ENCODE results near the gene ICOS. TPM values are rescaled to one million over a fixed set of nuclear protein-coding genes. Genes with fewer than 3 reads are reported as not detected.
"Not testable (repeated sequence)": the region's sequence is repeated elsewhere in the genome, so short reads cannot be mapped to it uniquely, and the experiment has no call there.

The ICOS gene
- total RNA-seq, 1 donor from 2014 or later = not detected

GRCh38 chr2:203959672-203960071 lies 23.1 kb downstream of the ICOS start:
- no peak for DNase-seq (ENCODE audit: low spot score)
- intact Hi-C loops (cut with DNase I) = no loop called here

DNA sequence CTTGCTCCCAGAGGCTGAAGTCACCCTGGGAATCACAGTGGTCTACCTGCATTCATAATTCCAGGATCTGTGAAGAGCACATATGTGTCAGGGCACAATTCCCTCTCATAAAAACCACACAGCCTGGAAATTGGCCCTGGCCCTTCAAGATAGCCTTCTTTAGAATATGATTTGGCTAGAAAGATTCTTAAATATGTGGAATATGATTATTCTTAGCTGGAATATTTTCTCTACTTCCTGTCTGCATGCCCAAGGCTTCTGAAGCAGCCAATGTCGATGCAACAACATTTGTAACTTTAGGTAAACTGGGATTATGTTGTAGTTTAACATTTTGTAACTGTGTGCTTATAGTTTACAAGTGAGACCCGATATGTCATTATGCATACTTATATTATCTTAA lies 24.2 kb downstream of the ICOS start:
- no peak for DNase-seq (ENCODE audit: low spot score)
- intact Hi-C loops (cut with DNase I) = no loop called here

DNA sequence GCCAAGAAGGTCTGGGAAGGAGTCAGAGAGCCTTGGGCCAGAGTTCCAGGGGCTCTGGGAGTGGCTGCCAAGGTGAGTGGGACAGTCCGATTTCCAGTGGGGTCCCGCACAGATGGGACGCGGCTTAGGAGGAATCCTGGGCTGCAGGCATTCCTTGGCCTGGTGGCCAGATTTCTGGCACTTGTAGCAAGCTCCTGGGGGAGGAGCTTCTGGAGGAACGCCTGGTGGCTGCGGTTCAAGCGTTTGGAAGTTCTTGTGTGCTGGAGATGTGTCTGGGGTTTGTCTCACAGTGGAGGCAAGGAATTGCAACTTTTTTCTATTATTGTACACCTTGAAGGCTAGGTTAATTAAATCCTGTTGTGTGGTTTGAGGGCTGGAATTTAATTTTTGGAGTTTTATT lies 28.6 kb downstream of the ICOS start:
- intact Hi-C loops (cut with DNase I); DNase-seq (ENCODE audit: low spot score): not testable (repeated sequence)

DNA sequence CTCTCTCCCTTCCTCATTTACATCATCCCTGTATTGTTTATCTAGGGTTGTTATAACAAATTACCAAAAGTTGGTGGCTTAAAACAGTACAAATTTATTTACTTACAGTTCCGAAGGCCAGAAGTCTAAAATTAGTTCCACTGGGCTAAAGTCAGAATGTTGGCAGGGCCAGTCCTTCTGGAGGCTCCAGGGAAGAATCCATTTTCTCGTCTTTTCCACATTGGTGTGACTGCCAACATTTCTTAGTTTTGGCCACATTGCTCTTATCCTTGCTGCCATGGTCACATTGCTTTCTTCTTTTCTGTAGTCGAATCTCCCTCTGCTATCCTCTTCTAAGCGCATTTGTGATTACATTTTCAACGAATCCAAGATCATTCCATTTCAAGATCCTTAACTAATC lies 34.7 kb downstream of the ICOS start:
- no peak for DNase-seq (ENCODE audit: low spot score)
- intact Hi-C loops (cut with DNase I) = no loop called here

DNA sequence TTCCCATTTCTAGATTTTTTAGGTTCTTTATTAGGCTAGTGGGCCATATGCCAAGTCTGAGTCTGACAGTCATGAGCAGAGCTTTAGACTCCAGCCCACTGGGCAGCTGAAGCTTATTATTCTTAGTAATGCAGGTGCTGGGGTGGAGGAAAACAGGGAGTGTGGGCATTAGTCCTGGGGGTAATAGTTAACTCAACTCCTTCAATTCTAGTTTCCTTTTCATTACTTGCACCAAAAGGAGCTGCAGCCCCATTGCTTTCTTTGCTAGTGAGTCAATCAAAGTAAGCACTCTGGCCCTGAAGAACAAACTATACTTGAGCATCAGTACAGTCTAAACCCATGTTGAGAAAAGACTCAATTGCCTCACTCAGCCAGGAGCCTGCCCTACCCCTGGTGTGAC lies 35.5 kb downstream of the ICOS start:
- no peak for DNase-seq (ENCODE audit: low spot score)
- intact Hi-C loops (cut with DNase I) = no loop called here

DNA sequence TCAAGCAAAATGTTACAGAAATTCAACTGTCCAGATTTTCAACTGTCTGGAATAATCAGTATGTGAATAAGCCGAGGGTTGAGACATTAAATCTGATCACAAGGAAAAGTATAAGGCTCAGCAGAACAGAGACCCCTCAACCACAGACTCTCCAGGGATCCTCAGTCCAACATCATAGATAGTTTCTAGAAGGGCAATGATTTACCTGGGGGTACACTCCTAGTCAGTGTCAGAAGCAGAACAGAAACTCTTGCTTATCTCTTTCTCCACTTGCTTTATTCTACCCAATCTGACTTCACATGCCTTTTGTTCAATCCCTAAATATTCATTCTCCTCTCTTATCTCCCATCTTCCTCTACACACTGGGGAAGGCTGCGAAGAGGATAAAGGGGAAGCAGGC lies 36.4 kb downstream of the ICOS start:
- no peak for DNase-seq (ENCODE audit: low spot score)
- intact Hi-C loops (cut with DNase I) = no loop called here

DNA sequence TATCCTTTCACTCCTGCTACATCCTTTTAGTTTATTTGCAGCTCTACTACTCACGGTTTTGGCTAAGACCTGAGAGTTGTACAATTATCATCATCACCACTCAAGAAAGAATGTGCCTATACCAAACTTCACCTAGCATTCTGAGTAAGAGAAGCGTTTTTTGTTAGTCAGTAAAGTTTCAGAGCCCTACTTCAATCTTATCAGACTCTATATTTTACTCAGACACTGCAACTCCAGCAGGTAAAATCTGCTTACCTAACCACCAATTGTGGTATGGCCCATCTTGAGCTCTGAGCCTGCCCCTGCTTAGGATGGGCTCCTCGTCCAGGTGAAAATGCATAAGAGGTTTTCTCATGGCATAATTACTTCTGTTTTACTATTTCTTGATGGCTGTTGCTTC lies 37.1 kb downstream of the ICOS start:
- intact Hi-C loops (cut with DNase I) = no loop called here
- DNase-seq (ENCODE audit: low spot score) = no peak

DNA sequence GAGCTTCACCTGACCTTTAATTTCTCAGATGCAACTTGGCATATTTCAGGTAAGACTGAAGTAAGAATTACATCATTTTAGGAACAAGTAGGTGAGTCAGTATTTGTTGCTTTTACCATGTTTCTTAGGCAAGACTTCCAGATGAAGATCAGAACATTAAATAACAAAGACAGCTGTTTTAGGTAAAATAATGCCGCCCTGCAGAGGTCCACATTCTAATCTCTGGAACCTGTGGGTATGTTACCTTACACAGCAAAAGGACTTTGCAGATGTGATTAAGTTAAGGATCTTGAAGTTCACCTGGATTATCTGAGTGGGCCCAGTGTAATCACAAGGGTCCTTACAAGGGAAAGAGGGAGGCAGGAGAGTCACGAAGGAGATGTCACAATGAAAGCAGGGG lies 39.3 kb downstream of the ICOS start:
- intact Hi-C loops (cut with DNase I) = no loop called here
- DNase-seq (ENCODE audit: low spot score) = no peak

DNA sequence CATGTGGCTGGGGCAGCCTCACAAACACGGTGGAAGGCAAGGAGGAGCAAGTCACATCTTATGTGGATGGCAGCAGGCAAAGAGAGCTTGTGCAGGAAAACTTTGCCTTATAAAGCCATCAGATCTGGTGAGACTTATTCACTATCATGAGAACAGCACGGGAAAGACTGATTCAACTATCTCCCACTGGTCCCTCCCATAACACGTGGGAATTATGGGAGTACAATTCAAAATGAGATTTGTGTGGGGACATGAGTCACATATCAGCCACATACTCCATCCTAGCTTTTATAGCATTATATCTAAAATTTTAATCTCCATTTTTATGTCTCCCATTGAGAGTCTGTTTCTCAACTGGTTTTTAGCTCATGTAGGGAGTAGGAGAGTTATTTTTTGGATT lies 45.7 kb downstream of the ICOS start:
- no peak for DNase-seq (ENCODE audit: low spot score)
- intact Hi-C loops (cut with DNase I) = no loop called here

DNA sequence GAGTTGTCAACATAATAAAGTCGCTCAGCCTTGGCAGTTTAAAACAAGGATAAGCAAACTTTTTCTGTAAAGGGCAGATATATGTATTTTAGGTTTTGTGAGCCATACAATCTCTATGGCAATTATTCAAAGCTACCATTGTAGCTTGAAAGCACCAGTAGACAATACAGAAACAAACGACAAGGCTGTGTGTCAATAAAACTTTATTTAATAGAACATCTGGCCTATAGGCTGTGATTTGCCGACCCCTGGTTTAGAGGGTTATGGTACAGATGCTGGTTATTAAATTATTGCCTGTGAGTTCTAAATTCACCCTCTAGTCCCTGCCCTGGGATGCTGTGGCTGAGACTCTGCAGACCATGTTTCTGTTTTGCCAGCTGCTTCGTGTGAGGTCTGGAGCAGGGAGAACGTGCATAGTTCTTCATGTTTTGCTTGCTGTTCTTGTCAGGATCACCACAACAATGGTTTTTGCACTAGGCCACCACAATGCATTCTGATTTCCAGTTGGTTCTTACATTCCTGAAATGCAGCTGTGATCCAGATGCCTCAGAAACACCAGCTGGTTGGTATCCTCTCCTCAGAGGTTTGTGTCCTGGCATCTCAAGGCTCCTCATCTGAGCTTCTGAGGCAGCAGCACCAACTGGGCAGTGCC lies 46.6 kb downstream of the ICOS start:
- DNase-seq (ENCODE audit: low spot score) = no peak
- intact Hi-C loops (cut with DNase I) = no loop called here

GRCh38 chr2:203985978-203986377 lies 49.4 kb downstream of the ICOS start:
- intact Hi-C loops (cut with DNase I); DNase-seq (ENCODE audit: low spot score): not testable (repeated sequence)

- intact Hi-C loops (cut with DNase I) = no loop called here
- no peak for DNase-seq (ENCODE audit: low spot score)
These were observed 51.4 kb downstream of the ICOS start for GRCh38 chr2:203987959-203988358.

GRCh38 chr2:203988500-203989260 lies 52.1 kb downstream of the ICOS start:
- DNase-seq (ENCODE audit: low spot score) = no peak
- intact Hi-C loops (cut with DNase I) = no loop called here

- intact Hi-C loops (cut with DNase I) = no loop called here
- DNase-seq (ENCODE audit: low spot score) = no peak
These were observed 53.0 kb downstream of the ICOS start for GRCh38 chr2:203989521-203989920.

GRCh38 chr2:203992509-203992908 lies 55.9 kb downstream of the ICOS start:
- intact Hi-C loops (cut with DNase I) = no loop called here
- DNase-seq (ENCODE audit: low spot score) = no peak

- intact Hi-C loops (cut with DNase I) = no loop called here
- DNase-seq (ENCODE audit: low spot score) = no peak
These were observed 56.4 kb downstream of the ICOS start for GRCh38 chr2:203993011-203993410.

GRCh38 chr2:203993560-203993959 lies 57.0 kb downstream of the ICOS start:
- intact Hi-C loops (cut with DNase I) = no loop called here
- DNase-seq (ENCODE audit: low spot score) = no peak

GRCh38 chr2:203994735-203995134 lies 58.2 kb downstream of the ICOS start:
- intact Hi-C loops (cut with DNase I) = no loop called here

DNA sequence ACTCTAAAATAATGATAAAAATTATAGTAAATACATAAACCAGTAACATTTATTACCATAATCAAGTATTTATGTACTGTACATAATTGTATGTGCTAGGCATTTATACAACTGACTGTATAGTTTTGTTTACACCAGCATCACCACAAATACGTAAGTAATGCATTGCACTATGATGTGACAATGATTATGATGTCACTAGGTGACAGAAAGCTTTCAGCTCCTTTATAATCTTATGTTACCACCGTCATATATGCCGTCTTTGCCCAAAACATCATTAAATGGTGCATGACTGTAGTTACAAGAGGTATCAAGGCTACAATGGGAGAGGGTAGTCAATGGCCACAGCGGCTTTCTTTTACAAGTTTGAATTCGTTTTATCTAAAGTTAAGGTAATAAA lies 60.1 kb downstream of the ICOS start:
- intact Hi-C loops (cut with DNase I) = no loop called here
- DNase-seq (ENCODE audit: low spot score) = no peak

More at GRCh38 chr2:203994735-203995134, 58.2 kb downstream of the ICOS start:
- no peak for DNase-seq (ENCODE audit: low spot score)

GRCh38 chr2:203997481-203997880 lies 60.9 kb downstream of the ICOS start:
- intact Hi-C loops (cut with DNase I) = no loop called here
- no peak for DNase-seq (ENCODE audit: low spot score)

GRCh38 chr2:203997980-203998809 lies 61.6 kb downstream of the ICOS start:
- intact Hi-C loops (cut with DNase I) = no loop called here
- DNase-seq (ENCODE audit: low spot score) = no peak
